Stimulated activated CD8-positive, alpha-beta memory T cell treated with anti-CD3 and anti-CD28 coated beads, Interleukin-12 subunit alpha, Interleukin-12 subunit beta, amount 100 ng/mL, for 4 hours (primary cell): ENCODE measurements around the gene HSP90AB1.

Source experiments
- DNase-seq: peaks from one replicate; pipeline ENCODE4 v3.0.0-alpha.2; 2020; ENCODE audit warnings: low read depth

HSP90AB1 gene

DNA sequence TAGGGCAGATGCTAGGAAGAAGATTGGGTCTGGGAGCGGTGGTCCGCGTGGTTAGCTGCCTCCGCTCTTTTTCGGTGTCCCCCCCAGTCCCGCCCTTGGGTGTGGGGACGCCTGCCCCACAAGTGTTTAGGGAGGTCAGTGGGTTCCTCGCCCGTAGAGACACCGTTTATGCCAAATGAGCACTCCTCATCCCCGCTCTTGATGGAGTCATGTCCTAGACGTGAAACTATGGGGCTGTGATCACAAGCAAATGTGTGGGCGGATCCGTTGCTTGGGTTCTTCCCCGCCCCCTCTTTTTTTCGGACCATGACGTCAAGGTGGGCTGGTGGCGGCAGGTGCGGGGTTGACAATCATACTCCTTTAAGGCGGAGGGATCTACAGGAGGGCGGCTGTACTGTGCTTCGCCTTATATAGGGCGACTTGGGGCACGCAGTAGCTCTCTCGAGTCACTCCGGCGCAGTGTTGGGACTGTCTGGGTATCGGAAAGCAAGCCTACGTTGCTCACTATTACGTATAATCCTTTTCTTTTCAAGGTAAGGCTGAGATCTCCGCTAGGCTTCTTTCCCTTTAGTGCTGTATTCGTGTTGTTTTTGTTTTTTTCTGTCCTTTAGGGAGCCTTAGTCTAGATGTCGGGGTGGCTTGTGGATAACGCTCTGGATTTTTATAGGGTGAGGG, at the start of gene HSP90AB1:
Gene HSP90AB1, plus strand, starts transcription at position 439 of the 675 bp plus-strand sequence. CDS start 1,529 bp downstream, outside the sequence.
- DNase-seq = peak; percentile 91

DNA sequence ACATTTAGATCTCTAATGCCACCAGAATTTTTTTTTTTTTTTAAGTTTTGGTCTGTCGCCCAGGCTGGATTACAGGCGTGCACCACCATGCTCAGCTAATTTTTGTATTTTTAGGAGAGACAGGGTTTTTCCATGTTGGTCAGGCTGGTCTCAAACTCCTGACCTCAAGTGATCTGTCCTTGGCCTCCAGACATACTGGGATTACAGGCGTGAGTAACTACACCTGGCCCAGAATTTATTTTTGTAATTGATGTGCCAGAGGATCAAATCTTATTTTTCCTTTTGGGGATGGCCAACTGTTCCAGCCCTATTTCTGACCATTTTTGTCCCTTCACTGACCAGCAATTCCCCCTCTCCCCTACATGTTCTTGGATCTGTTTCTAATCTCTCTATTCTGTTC, 48.2 kb upstream of the HSP90AB1 start:
- DNase-seq = no peak

DNA sequence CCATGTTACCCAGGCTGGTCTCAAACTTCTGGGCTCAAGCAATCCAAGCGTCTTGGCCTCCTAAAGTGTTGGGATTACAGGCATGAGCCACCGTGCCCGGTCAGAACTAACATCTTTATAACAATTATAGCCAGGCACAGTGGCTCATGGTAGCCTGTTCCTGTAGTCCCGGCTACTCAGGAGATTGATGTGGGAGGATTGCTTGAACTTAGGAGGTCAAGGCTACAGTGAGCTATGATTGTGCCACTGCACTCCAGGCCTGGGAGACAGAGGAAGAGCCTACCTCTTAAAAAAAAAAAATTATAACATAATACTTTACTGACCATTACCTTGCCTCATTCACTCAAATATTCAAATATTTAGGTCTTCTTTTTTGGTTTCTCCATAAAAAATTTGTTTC, 47.0 kb upstream of the HSP90AB1 start:
- no peak for DNase-seq

DNA sequence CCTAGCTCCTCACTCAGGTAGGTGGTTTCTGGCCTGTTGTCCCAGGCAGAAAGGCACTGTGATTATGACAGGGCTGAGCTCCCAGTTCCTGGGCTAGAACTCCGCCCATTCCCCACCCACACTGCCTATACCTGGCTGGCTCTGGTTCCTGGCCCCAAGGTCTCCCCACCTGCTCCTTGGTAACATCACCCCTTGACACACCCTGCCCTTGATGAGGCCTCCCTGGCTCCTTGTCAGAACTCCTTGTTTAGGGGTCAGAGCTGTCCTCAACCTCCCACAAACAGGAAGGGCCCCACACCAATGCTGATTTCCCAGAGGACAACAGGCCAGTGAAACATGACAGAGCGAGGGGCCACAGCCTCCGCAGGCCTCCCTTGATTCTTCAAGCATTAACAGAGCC, 45.7 kb upstream of the HSP90AB1 start:
- DNase-seq = no peak

DNA sequence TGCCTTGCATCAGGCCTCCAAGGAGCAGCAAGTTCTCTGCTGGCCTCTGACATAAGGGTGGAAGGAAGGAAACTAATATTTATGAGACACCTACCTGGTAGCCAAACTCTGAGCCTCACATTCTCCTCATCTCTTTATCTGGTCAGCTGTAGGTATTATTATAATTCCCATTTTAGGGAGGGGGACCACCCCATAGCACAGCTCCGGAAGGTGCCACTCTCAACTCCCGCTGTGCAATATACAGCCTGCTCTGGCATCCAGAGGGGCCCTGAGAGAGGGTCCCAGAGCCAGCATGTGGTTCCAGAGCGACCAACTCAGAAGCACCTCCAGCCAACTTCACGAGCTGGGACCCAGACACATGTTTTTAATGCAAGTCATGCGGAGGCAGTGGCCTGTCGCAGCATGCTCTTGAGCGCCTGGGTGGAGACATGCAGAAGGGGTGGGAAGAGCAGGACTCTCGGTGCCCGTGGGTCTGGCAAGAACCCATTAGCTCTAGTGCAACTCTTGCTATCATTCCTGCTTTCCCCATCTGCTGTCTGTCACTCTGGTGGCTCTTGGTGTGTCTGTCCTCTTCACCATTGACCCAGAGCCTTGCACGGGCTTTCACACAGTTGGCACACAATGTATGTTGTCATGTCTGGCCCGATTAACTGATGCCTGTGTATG, 45.1 kb upstream of the HSP90AB1 start:
- DNase-seq = no peak

DNA sequence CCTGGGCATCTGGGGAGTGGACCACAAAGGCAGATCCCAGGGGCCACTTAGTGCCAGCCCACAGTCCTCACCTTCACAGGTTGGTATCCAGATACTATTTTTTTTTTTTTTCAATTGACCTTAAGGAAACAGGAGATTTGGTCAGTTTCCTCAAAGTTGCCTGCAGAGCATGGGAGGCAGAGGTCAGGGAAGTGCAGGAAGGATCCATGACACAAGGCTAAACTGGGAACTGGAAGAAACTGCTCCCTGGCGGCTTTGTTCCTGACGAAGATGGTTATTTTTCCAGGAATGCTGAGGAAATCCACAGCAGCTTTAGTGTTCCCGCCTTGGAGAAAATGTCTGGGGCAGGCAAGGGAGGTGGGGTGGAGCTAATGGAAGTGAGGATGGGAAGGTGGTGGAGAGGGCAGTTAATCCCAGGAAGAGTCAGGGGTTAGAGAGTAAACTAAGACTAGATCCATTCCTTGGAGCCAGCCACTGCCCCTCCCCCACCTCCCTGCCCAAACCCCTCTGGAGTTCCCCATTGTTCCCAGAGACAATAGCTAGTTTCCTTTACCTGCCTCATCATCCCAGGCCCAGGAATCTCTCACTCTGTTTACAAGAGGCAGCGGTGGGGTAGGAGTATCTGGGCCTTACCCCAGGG, 44.4 kb upstream of the HSP90AB1 start:
- DNase-seq = no peak

DNA sequence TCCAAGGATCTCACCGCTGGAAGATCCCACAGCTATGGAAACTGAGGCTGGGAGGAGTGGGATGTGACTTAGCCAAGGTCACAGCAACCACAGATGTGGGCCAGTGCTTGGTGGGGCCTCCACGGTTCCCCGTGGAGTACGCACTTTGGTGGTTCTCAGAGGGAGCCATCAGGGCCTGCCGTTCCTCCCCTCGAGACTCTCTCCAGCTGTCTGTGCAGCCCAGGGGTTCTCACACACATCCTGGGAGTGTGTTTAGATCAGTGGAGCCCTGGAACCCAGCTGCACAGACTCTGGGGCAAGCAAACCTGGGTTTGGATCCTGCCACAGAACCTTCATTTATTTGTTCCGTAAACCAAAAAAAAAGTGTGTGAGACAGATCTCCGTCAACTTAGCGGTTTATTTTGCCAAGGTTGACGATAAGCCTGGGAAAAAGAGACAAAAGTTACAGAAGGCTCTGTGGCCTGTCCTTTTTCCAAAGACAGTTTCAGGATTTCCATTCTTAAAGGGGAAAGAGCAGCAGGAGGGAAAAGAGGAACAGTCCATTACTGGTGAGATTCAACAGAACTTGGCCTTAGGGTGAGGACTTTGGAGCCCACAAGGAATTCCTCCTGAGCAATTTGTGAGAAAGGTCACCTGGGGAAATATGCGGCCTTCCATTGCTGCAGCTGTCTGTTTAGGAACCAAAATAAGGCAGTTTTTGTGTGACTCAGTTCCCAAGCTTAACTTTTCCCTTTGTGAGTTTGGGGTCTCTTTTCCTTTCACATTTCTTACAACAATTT, 43.7 kb upstream of the HSP90AB1 start:
- no peak for DNase-seq

DNA sequence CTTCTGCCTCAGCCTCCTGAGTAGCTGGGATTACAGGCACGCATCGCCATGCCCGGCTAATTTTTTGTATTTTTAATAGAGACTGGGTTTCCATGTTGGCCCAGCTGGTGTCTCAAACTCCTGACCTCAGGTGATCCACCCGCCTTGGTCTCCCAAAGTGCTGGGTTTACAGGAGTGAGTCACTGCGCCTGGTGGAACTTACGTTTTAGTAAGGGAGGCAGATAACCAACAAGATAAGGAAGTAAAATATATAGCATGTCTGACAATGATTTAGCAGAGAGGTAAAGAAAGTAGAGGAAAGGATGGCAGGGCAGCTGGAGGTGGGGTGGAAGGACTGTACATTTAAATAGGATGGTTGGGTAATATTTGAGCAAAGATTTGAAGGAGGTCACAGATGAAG, 42.9 kb upstream of the HSP90AB1 start:
- no peak for DNase-seq

DNA sequence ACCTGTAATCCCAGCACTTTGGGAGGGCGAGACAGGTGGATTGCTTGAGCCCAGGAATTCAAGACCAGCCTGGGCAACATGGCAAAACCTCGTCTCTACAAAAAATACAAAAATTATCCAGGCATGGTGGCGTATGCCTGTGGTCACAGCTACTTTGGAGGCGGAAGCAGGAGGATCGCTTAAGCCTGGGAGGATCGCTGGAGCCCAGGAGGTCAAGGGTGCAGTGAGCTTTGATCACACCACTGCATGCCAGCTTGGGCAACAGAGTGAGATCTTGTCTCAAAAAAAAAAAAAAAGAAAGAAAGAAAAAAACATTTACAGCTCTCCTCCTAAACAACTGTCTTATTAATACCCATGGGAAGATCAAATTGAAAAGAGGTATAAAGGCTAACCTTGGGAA, 38.9 kb upstream of the HSP90AB1 start:
- DNase-seq = no peak

DNA sequence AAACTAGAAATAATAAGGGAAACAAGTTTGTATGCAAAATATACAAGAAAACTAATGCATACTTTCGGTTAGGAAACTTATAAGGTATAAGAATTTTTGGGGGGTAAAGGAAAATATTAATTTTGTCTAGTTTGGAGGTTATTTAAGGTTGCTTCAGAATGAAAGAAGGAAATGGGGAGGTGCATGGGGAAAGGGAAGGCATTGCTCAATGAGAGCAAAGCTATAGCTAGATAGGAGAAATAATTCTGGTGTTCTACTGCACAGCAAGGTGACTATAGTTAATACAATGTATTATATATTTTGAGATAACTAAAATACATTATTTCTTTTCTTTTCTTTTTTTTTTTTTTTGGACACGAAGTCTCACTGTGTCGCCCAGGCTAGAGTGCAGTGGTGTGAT, 35.6 kb upstream of the HSP90AB1 start:
- DNase-seq = no peak

DNA sequence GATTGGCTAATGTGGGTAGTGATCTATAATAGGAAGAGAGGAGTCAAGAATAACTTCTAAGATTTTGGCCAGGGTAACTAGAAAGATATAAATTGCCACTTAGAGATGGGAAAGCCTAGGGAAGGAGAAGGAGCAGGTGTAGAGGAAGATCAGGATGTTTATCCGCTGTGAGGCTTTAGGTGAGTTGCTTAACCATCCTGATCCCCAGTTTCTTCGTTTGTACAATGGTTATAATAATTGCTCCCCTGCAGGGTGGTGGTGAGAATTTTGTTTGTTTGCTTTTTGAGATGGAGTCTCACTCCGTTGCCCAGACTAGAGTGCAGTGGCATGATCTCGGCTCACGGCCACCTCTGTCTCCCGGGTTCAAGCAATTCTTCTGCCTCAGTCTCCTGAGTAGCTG, 32.6 kb upstream of the HSP90AB1 start:
- DNase-seq = no peak

DNA sequence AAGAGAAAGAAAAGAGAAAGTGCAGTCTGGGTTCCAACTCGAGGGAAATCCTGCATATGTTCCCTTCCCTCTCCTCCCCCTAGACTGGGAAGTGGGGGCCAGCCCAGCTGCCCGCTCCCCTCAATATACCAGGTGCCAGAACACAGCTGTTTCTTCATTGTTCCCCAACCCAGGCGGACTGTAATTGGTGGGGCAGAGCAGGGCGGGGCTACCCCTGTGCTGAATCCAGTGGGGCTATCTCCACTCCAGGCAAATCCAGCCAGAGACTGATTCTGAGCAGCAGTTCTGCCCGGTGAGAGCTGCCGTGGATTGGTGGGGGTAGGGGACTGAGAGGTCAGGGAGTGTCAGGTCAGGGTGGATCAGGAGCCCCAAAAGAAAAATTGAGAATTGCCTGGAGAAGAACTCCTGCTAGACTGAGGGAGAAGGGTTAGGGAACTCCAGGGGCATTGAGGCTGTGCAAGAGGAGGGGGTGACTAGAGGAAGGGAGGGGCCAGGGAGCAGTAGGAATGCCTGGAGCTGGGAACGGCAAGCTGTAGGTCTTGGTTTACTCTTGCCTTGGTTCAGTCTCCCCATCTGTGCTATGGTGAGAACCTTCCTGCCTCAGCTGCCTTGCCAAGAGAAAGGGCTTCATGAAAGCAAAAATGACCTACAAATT, 30.1 kb upstream of the HSP90AB1 start, which contains the start of gene MYMX:
Gene MYMX, plus strand, starts transcription at position 250 of the 655 bp plus-strand sequence. CDS start 546 bp downstream, outside the sequence.
- DNase-seq = no peak

DNA sequence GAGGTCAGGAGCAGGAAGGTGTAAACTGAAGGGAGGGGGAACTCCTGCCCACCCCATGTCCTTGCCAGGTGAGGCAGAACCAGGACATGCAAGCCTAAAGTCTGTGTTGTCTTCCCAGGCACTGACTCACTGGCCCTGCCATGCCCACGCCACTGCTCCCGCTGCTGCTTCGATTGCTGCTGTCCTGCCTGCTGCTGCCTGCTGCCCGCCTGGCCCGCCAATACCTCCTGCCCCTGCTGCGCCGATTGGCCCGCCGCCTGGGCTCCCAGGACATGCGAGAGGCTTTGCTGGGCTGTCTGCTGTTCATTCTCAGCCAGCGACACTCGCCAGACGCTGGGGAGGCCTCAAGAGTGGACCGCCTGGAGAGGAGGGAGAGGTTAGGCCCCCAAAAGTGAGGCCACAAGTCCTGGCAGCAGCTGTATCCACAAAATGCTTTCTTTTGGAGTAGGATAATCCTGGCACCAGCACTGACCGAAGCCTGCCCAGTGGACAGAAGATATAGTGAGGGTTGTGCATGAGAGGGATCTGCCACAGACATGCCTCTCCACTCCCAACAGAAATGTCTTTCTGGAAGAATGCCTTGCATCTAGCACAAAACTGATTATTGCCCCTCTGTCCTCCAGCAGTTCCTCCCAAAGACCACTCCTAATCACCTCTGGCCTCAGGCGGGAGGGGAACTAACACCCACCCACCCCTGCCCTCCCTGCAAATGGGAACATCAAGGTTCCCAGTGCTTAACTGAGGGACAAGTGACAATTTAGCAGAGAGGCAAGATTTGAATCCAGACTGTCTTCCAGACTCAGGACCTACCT, 29.4 kb upstream of the HSP90AB1 start:
- DNase-seq = no peak

DNA sequence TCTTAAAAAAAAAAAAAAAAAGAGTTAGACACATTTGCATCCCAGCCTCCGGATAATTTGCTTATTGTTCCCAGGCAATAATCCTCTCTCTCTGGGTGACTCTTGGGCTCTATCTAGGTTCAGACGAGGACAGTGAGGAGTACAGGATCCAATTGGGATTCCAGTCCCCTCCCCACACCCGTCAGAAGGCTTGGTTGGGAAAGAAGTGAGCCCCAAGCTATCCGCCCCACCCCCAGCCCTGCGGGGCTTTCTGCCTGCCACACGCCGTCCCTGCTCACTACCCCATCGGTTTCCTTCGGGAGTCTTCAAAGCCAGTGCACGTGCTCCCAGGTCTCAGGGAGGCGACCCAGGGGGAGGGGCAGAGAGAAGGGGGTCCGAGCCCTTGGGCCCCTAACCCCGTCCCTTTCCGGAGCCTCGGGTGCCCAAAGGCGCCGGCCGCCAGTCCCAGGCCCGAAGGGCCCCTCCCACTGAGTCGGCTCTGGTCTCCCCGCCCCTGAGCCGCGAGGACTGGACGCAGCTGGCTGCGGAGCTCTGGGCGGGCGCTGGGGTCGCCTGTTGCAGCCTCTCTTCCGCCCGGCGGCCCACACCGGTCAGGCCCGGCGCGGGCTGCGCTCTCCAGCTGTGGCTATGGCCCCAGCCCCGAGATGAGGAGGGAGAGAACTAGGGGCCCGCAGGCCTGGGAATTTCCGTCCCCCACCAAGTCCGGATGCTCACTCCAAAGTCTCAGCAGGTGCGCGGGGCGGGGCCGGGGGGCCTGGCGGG, 27.7 kb upstream of the HSP90AB1 start:
- DNase-seq = no peak

DNA sequence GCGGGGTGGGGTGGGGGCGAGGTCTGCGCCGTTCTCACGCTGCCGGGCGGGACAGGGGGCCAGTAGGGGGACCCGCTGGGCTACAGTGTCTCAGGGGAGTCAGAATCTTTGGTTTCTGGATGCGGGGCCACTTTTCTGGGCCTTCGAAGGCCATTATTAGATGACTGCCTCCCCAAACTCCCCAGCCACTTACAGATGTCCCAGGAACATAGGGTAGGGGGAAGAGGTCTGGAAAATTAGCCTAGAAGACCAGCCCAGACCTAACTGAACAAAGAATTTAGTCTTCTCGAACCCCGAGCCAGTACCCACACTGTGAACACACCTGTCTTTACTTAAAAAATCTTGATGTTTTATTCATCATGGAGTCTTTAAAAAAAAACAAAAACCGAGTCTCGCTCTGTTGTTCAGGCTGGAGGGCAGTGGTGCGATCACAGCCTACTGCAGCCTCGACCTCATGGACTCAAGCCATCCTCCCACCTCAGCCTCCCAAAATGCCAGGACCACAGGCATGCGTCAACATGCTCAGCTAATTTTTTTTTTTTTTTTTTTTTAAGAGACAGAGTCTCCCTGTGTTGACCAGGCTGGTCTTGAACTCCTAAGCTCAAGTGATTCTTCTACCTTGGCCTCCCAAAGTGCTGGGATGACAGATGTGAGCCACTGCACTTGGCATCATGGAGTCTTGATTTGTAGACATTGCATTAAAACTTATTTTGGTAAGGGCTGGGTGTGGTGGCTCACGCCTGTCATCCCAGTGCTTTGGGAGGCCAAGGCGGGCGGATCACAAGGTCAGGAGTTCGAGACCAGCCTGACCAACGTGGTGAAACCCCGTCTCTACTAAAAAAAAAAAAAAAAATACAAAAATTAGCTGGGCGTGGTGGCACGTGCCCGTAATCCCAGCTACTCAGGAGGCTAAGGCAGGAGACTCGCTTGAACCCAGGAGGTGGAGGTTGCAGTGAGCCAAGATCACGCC, 26.8 kb upstream of the HSP90AB1 start:
- no peak for DNase-seq

DNA sequence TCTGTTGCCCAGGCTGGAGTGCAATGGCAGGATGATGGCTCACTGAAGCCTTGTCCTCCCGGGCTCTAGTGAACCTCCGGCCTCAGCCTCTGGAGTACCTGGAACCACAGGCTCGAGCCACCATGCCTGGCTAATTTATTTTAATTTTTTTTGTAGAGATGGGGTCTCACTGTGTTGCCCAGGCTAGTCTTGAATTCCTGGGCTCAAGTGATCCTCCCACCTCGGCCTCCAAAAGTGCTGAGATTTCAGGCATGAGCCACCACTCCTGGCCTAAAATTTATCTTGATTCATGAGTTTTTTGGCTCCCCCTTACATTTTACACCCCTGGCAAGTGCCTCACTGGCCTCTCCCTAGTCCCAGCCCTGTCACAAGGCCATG, 26.0 kb upstream of the HSP90AB1 start:
- no peak for DNase-seq

DNA sequence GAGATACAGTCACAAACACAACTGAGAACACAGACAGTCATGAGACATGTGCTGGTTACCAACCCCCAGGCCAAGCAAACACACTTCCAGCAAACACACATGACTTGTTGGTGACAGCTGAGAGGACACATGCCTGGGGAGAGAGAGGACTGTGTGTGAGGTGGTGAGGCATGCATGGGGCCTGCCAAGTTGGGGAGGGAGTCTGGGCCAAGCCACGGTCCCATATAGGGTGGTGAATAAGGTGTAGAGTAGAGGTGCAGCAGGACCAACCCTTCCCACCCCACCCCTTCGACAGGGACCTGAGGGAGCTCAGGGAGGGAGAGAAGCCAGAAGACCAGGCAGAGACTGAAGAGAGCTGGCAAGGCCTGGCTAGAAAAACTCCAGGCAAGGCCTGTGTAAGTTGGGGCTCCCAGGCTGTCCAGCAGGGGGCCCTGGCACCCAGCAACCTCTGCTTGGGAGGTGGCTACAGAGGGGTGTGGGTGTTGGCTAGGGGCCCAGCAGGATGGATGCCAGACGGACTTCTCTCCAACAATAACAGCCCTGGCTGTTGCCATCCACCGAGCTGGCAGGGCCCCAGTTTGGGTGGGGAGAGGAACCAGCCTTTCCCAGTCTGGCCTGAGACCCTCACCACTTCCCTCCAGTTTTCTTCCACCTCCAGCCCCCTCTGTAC, 25.5 kb upstream of the HSP90AB1 start:
- DNase-seq = peak; percentile 45

DNA sequence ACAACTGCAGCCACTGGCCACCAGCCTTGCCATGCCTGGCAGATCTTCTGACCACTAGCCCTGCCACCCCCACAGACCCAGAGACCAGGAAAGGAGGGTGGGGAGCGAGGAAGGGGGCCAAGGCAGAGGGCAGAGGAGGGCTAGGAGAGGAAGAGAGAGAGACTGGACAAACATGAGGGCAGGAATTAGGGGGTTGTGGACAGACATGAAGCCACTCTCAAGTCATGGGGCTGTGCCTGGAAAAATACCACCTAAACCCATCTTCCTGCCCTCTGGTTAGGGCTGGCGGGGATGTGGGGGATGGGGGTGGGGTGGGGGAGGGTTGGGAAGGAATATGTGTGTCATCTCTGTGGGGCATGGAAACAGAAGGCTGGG, 25.0 kb upstream of the HSP90AB1 start:
- no peak for DNase-seq
